Activated T-cell treated with anti-CD3 and anti-CD28 coated beads for 24 hours (primary cell): Measurements from ENCODE around the gene LDLRAD3.

ENCODE experiments used
- DNase-seq: peaks from one replicate; pipeline ENCODE4 v3.0.0-alpha.2; 2020; ENCODE audit warnings: low read depth

The LDLRAD3 gene

DNA sequence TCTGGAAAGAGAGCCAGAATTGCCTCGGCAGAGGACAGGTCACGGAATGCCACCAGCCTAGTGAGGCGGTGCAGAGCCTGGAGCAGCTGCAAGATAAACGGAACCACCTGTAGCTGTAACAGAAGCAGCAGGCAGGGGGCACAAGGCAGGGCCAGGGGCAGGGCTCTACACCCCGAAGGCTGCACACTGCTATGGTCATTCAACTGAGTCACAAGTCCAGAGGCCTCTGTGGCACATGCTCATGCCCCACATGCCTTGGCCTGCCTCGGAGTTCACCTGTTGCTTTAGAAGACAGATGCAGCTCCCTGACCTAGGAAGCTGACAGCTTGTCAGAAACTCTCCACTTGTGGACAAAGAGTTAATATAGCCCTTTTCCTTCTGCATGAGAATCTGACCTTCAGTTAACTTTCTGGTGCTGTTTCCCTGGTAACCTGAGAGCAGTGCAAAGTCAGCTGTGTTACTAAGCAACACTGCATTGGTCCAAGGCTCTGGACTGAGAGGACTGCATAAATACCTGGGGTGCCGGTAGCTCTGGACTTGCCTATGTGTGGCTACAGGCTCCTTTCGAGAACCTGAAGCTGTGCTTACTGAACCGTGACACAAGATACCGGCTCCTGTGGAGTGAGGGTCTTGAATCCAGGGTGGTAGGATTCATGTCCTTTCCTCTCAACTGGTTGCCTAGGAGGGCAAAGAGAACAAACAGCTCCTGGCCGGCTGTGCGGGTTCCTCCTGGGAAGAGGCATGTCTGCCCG, 334.8 kb downstream of the LDLRAD3 start:
- DNase-seq: no peak

DNA sequence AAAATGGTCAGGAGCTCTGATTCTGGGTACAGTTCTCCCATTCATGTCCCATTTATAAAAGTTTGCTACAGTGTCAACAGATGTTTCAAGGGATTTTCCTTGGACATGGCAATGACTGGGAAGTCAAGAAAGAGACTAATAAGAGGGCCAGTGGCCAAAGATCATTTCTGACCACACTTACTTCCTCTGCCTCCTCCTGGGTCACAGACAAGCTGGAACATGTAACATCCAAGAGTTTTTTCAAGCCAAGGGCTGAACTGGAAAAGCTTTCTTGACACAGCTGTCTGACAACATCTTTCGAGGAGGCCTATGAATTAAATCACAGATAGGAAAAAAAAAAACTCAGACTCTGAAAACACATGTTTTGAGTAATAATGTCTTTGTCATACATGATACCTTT, 336.7 kb downstream of the LDLRAD3 start:
- DNase-seq: no peak
